Measurements from ENCODE around the gene ZNF202. TPM values are rescaled to one million over a fixed set of nuclear protein-coding genes. Genes with fewer than 3 reads are reported as not detected.
"Not testable (repeated sequence)": the region's sequence is repeated elsewhere in the genome, so short reads cannot be mapped to it uniquely, and the experiment has no call there.

Gene ZNF202
- total RNA-seq, 3 donors from 2014 or later = 19.9 to 20.6 (median 20.3) TPM

DNA sequence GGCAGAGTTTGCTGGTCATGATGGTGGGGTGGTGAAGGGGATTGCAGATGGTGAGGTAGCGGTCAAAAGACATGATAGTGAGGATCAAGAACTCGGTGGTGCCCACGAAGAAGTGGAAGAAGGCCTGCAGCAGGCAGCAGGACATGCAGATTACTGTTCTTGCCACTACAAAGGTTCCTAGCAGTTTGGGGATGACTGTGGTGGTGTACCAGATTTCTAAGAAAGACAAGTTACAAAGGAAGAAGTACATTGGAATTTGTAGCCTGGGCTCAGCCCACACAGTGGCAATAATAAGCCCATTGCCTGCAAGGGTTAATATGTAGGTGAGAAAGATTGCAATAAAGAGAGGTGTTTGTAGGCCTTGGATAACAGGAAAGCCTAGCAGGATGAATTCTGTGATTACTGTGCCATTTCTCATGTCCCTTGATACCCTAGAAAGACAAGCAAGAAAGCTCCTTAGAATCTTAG is 12.7 kb upstream of the ZNF202 start, which contains the start of gene OR6X1:
OR6X1 (minus strand) TSS at position 418 of the 468 bp plus-strand sequence; CDS start at position 418, 0 bp downstream.
- ATAC-seq (no peak), DNase-seq (no peak)
- H3K4me3 Mint-ChIP-seq = no peak within 1 kb of the TSS
- no peaks in the 10 kb centered on the region for H3K9me3 Mint-ChIP-seq
- no peaks in the 10 kb centered on the region for H3K36me3 Mint-ChIP-seq (ENCODE audit: insufficient read depth)
- H3K4me1 Mint-ChIP-seq (ENCODE audit: low read depth) = no peaks in the 10 kb centered on the region
- peaks cover 47% of the 10 kb centered on the region for H3K27me3 Mint-ChIP-seq (ENCODE audit: low read depth)

- DNase-seq (no peak), ATAC-seq (no peak)
- H3K4me1 Mint-ChIP-seq (ENCODE audit: low read depth) = no peaks in the 10 kb centered on the region
- H3K27me3 Mint-ChIP-seq (ENCODE audit: low read depth) = peaks cover 48% of the 10 kb centered on the region
- no peak overlapping the region for H3K4me3 Mint-ChIP-seq
- peaks cover 5% of the 10 kb centered on the region for H3K9me3 Mint-ChIP-seq
- no peaks in the 10 kb centered on the region for H3K36me3 Mint-ChIP-seq (ENCODE audit: insufficient read depth)
Measured at GRCh38 chr11:123753110-123753509, 11.7 kb upstream of the ZNF202 start.

GRCh38 chr11:123751781-123752180 is 10.3 kb upstream of the ZNF202 start:
- H3K27me3 Mint-ChIP-seq (ENCODE audit: low read depth) = peaks cover 51% of the 10 kb centered on the region
- H3K9me3 Mint-ChIP-seq = peaks cover 5% of the 10 kb centered on the region
- no peak for ATAC-seq

DNA sequence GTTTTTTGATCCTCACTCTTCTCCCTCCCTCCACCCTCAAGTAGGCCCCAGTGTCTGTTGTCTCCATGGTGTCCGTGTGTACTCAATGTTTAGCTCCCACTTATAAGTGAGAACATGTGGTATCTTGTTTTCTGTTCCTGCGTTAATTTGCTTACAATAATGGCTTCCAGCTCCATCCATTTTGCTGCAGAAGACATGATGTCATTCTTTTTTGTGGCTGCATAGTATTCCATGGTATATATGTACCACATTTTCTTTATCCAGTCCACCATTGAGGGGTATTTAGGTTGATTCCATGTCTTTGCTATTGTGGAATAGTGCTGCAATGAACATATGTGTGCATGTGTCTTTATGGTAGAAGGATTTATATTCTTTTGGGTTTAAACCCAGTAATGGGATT is 6.9 kb upstream of the ZNF202 start:
- not testable (repeated sequence) for DNase-seq; H3K4me3 Mint-ChIP-seq; H3K9me3 Mint-ChIP-seq; ATAC-seq; H3K36me3 Mint-ChIP-seq (ENCODE audit: insufficient read depth); H3K4me1 Mint-ChIP-seq (ENCODE audit: low read depth)
- H3K27me3 Mint-ChIP-seq (ENCODE audit: low read depth) = peaks cover 48% of the 10 kb centered on the region

More at GRCh38 chr11:123751781-123752180, 10.3 kb upstream of the ZNF202 start:
- H3K36me3 Mint-ChIP-seq (ENCODE audit: insufficient read depth) = no peaks in the 10 kb centered on the region
- no peak for DNase-seq
- H3K4me3 Mint-ChIP-seq = no peak overlapping the region
- no peaks in the 10 kb centered on the region for H3K4me1 Mint-ChIP-seq (ENCODE audit: low read depth)

- H3K9me3 Mint-ChIP-seq = peaks cover 5% of the 10 kb centered on the region
- no peaks in the 10 kb centered on the region for H3K36me3 Mint-ChIP-seq (ENCODE audit: insufficient read depth)
- DNase-seq (no peak), ATAC-seq (no peak)
- H3K27me3 Mint-ChIP-seq (ENCODE audit: low read depth) = peaks cover 25% of the 10 kb centered on the region
- no peak overlapping the region for H3K4me3 Mint-ChIP-seq
- H3K4me1 Mint-ChIP-seq (ENCODE audit: low read depth) = peaks cover 9% of the 10 kb centered on the region
Measured at GRCh38 chr11:123745764-123746451, 4.4 kb upstream of the ZNF202 start.

DNA sequence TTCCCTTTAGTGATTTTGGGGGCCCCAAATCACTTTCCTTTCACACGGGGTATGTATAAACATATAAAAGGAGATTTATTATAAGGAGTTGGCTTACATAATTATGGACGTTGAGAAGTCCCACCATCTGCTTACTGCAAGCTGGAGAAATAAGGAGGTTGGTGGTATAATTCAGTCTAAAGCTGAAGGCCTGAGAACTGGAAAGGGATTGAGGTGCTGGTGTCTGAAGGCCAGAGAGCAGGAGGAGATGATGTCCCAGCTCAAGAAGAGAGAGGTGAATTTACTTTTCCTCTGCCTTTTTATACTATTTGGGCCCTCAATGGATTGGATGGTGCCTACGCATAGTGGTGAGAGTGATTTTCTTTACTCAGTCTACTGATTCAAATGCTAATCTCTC is 1.3 kb upstream of the ZNF202 start:
- DNase-seq = no peak
- peaks cover 32% of the 10 kb centered on the region for H3K4me1 Mint-ChIP-seq (ENCODE audit: low read depth)
- no peak for ATAC-seq

GRCh38 chr11:123742031-123742723 is 717 bp upstream of the ZNF202 start:
- no peak for DNase-seq
- H3K36me3 Mint-ChIP-seq (ENCODE audit: insufficient read depth) = peaks cover 24% of the 10 kb centered on the region
- H3K27me3 Mint-ChIP-seq (ENCODE audit: low read depth) = peaks cover 3% of the 10 kb centered on the region
- H3K4me3 Mint-ChIP-seq = peak overlapping the region; percentile 92
- no peak for ATAC-seq
- H3K4me1 Mint-ChIP-seq (ENCODE audit: low read depth) = peaks cover 34% of the 10 kb centered on the region
- H3K9me3 Mint-ChIP-seq = no peaks in the 10 kb centered on the region

More for the DNA sequence above, 1.3 kb upstream of the ZNF202 start:
- H3K9me3 Mint-ChIP-seq = no peaks in the 10 kb centered on the region
- H3K4me3 Mint-ChIP-seq = peak overlapping the region; percentile 92
- peaks cover 19% of the 10 kb centered on the region for H3K36me3 Mint-ChIP-seq (ENCODE audit: insufficient read depth)
- peaks cover 5% of the 10 kb centered on the region for H3K27me3 Mint-ChIP-seq (ENCODE audit: low read depth)

- Mint-ChIP-seq H3K4me3 (peak overlapping the region; percentile 92), H3K4me1 (ENCODE audit: low read depth) (peaks cover 34% of the 10 kb centered on the region), H3K27me3 (ENCODE audit: low read depth) (peaks cover under 1% of the 10 kb centered on the region), H3K36me3 (ENCODE audit: insufficient read depth) (peaks cover 36% of the 10 kb centered on the region), H3K9me3 (no peaks in the 10 kb centered on the region)
- DNase-seq (no peak), ATAC-seq (peak in 1 of 2 donors; percentile 4)
Measured at GRCh38 chr11:123740787-123741158, 687 bp downstream of the ZNF202 start.

DNA sequence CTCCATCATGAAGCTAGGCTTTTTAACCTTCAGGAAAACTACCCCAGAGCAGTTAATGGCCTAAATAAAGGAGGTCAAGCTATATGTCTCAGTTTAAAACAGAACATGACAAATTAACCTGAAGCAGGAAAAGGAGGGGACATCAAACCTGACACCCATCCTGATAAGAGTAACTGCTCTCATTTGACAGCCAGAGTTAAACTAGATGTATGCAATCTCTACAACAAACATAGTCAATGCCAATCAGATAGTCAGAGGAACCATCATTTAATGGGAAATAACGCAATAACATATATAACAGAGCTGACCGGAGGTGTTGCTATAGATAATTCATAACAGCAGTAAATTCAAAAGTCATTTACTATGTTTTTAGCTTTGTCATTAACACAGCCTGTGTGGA is 3.1 kb downstream of the ZNF202 start:
- Mint-ChIP-seq H3K4me1 (ENCODE audit: low read depth) (peaks cover 38% of the 10 kb centered on the region), H3K9me3 (no peaks in the 10 kb centered on the region), H3K27me3 (ENCODE audit: low read depth) (no peaks in the 10 kb centered on the region), H3K36me3 (ENCODE audit: insufficient read depth) (peaks cover 36% of the 10 kb centered on the region), H3K4me3 (no peak overlapping the region)
- no peak for ATAC-seq
- no peak for DNase-seq

GRCh38 chr11:123736769-123737168 is 4.7 kb downstream of the ZNF202 start:
- DNase-seq = no peak
- no peak overlapping the region for H3K4me3 Mint-ChIP-seq
- H3K36me3 Mint-ChIP-seq (ENCODE audit: insufficient read depth) = peaks cover 36% of the 10 kb centered on the region
- H3K27me3 Mint-ChIP-seq (ENCODE audit: low read depth) = no peaks in the 10 kb centered on the region
- no peak for ATAC-seq
- peaks cover 29% of the 10 kb centered on the region for H3K4me1 Mint-ChIP-seq (ENCODE audit: low read depth)
- no peaks in the 10 kb centered on the region for H3K9me3 Mint-ChIP-seq

DNA sequence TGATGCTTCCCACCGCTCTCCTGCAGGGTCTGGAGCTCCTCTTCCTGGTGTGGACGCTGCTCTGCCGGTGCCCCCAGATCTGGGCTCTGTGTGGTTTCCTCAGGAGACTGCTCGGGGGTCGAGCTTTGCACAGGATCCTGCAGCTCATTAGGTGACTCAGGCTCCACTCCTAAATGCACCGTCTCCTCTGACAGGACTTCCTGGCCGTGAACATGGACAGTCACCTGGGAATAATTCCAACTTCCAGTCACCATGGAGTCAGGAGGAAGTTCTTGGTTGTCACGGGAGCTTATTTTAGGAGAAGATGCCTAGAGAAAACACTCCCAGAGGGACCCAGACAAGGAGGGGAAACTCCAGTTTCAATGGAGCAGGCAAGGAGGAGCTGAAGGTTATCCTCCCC is 11.9 kb downstream of the ZNF202 start:
- ATAC-seq = no peak
- peaks cover 4% of the 10 kb centered on the region for H3K4me1 Mint-ChIP-seq (ENCODE audit: low read depth)
- no peak overlapping the region for H3K4me3 Mint-ChIP-seq
- no peak for DNase-seq
- H3K27me3 Mint-ChIP-seq (ENCODE audit: low read depth) = no peaks in the 10 kb centered on the region
- H3K36me3 Mint-ChIP-seq (ENCODE audit: insufficient read depth) = peaks cover 4% of the 10 kb centered on the region
- peaks cover 28% of the 10 kb centered on the region for H3K9me3 Mint-ChIP-seq

DNA sequence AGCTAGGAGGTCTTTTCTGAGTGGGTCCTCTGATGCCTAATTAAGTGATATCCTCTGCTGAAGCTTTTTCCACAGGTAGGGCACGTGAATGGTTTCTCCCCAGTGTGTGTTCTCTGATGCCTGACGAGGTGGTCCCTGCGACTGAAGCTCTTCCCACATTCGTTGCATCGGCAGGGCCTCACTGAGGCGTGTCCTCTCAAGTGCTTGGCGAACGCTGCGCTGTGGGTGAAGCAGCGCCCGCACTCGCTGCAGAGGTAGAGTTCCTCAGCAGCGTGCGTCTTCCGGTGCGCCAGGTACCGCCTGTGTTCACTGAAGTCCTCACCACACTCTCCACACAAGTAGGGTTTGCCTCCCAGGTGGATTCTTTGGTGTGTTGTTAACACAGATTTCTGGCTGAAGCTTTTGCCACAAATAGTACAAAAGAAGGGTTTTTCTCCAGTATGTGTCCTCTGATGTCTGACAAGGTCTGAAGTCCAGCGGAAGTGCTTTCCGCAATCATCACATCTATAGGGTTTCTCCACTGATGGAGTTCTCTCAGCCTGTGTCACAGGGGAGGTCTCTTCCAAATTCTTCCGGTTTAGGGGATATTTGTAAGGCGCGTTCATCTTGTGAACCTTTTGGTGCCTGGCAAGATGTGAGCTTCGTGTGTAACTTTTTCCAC is 15.3 kb downstream of the ZNF202 start:
- no peak for DNase-seq

DNA sequence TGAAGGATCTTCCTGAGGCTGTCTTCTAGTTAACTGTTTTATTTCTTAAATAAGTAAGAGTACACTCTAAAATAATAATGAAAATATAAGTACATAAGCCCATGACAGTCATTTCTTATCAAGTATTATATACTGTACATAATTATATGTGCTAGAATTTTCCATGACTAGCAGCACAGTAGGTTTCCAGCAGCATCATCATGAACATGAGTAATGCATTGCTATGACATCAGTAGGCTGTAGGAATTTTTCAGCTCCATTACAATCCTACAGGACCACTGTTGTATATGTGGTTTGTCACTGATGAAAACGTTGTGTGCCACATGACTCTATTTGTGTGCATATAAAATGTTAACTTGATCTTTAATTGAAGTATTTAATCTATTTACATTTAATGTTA is 22.0 kb downstream of the ZNF202 start:
- Mint-ChIP-seq H3K36me3 (ENCODE audit: insufficient read depth) (peaks cover 8% of the 10 kb centered on the region), H3K27me3 (ENCODE audit: low read depth) (peaks cover 18% of the 10 kb centered on the region), H3K9me3 (no peaks in the 10 kb centered on the region), H3K4me3 (no peak overlapping the region), H3K4me1 (ENCODE audit: low read depth) (peaks cover 4% of the 10 kb centered on the region)
- ATAC-seq (no peak), DNase-seq (no peak)

More for the DNA sequence above, 15.3 kb downstream of the ZNF202 start:
- H3K4me3 Mint-ChIP-seq = no peak overlapping the region
- peaks cover 13% of the 10 kb centered on the region for H3K36me3 Mint-ChIP-seq (ENCODE audit: insufficient read depth)
- H3K27me3 Mint-ChIP-seq (ENCODE audit: low read depth) = no peaks in the 10 kb centered on the region
- ATAC-seq = no peak
- no peaks in the 10 kb centered on the region for H3K4me1 Mint-ChIP-seq (ENCODE audit: low read depth)
- H3K9me3 Mint-ChIP-seq = peaks cover 28% of the 10 kb centered on the region

GRCh38 chr11:123718469-123718868 is 23.0 kb downstream of the ZNF202 start:
- no peaks in the 10 kb centered on the region for H3K9me3 Mint-ChIP-seq
- no peak overlapping the region for H3K4me3 Mint-ChIP-seq
- DNase-seq (no peak), ATAC-seq (no peak)
- H3K4me1 Mint-ChIP-seq (ENCODE audit: low read depth) = peaks cover 4% of the 10 kb centered on the region
- peaks cover 5% of the 10 kb centered on the region for H3K36me3 Mint-ChIP-seq (ENCODE audit: insufficient read depth)
- peaks cover 18% of the 10 kb centered on the region for H3K27me3 Mint-ChIP-seq (ENCODE audit: low read depth)
